AG09309 (cell line): ENCODE results near the gene VENTX.

Experiments
- DNase-seq: peaks from one replicate; pipeline ENCODE4 v3.0.0-alpha.2; 2010; ENCODE audit warnings: low read depth
- H3K4me3 ChIP-seq: 2 replicates; pipeline ENCODE4 v1.5.1; 2011; ENCODE audit warnings: mild to moderate bottlenecking, low read depth, low read length, moderate library complexity; ENCODE audit not compliant: control insufficient read depth
- TF ChIP-seq, protein P1 (sequence below): IDR thresholded peaks from 2 replicates; pipeline ENCODE4 v1.5.1; 2011; ENCODE audit warnings: mild to moderate bottlenecking, low read depth, low read length, inconsistent platforms; ENCODE audit not compliant: insufficient read depth, control insufficient read depth; ENCODE audit errors: missing control alignments

The VENTX gene

DNA sequence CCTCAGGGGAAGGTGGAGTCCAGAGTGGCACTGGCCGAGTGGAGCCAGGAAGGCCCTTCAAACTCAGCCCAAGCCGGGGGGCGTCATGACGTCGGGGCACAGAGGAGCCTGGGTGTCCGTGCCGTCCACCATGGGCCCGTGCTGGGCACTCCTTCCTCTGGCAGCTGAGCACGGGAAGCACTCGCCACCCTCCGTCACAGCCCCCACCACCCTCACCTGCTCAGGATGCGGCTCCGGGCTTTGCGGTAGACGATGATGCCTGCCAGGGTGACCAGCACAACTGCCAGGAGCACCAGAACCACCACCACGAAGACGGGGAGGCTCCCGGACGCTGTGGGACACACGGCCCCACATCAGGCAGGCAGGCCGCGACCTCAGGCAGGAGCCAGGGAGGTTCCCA, 30.9 kb downstream of the VENTX start:
- H3K4me3 ChIP-seq = no peak overlapping the region
- TF ChIP-seq, protein P1, sequence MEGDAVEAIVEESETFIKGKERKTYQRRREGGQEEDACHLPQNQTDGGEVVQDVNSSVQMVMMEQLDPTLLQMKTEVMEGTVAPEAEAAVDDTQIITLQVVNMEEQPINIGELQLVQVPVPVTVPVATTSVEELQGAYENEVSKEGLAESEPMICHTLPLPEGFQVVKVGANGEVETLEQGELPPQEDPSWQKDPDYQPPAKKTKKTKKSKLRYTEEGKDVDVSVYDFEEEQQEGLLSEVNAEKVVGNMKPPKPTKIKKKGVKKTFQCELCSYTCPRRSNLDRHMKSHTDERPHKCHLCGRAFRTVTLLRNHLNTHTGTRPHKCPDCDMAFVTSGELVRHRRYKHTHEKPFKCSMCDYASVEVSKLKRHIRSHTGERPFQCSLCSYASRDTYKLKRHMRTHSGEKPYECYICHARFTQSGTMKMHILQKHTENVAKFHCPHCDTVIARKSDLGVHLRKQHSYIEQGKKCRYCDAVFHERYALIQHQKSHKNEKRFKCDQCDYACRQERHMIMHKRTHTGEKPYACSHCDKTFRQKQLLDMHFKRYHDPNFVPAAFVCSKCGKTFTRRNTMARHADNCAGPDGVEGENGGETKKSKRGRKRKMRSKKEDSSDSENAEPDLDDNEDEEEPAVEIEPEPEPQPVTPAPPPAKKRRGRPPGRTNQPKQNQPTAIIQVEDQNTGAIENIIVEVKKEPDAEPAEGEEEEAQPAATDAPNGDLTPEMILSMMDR = no peak
- DNase-seq = no peak

DNA sequence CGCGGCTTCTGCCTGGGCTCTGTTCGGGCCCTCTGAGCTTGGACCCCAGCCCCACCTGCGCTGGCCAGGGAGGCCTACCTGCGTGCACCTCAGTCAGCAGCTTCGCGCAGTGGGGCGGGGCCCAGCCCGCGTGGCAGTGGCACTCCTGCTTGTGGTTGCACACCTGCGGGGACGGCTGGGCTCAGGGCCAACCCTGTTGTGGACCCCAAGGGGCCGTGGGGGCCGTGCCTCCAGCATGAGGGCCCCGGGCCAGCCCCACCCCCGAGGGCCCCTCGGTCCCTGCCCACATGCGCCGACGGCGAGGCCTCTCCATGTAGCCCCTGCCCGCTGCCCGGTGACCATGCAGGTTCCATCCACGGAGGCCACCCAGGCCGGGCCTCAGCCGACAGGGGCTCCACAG, 31.7 kb downstream of the VENTX start:
- TF ChIP-seq, protein P1 = no peak
- no peak overlapping the region for H3K4me3 ChIP-seq
- no peak for DNase-seq

DNA sequence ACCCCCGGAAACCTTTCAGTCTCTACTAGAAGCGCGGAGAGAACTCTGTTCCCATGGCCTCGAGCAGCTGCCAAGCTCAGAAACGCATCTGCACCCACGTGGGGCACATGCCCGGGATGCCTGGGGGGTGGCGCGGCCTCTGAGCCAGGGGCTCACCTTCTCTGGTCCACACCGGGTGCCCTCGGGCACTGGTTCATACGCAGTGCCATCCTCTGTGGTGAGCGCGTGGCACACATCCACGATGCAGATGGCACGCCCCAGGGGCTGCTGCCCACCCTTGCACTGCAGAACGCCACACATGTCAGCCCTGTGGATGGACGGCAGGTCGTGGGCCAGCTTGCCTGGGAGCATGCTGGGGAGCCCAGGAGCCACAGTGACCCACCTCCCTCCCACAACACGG, 32.5 kb downstream of the VENTX start:
- TF ChIP-seq, protein P1 = no peak
- DNase-seq = no peak

DNA sequence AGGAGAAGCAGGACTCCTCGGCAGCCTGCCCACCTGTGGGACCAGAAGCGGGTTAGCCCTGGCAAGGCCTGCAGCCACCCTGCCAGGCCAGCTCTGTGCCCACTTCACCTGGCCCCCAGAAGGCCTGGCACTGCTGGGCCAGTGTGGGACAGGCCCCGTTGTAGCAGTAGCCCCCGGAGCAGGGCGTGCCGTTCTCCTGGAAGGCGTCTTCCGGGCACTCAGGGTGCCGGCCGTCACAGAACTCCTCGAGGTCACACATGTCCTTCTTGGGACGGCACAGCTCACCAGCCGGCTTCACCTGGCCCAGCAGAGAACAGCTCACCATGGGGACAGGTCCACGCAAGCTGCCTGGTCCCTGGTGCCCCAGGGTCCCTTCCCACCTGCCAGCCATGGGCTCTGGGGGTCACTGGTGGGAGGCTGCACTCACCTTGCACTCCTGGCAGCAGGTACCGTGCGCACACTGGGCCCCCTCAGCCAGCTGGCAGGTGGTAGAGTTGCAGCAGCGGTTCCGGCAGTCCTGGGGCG, 33.2 kb downstream of the VENTX start:
- no peak for DNase-seq
- TF ChIP-seq, protein P1 = no peak

More for the DNA sequence above, 32.5 kb downstream of the VENTX start:
- H3K4me3 ChIP-seq = no peak overlapping the region

DNA sequence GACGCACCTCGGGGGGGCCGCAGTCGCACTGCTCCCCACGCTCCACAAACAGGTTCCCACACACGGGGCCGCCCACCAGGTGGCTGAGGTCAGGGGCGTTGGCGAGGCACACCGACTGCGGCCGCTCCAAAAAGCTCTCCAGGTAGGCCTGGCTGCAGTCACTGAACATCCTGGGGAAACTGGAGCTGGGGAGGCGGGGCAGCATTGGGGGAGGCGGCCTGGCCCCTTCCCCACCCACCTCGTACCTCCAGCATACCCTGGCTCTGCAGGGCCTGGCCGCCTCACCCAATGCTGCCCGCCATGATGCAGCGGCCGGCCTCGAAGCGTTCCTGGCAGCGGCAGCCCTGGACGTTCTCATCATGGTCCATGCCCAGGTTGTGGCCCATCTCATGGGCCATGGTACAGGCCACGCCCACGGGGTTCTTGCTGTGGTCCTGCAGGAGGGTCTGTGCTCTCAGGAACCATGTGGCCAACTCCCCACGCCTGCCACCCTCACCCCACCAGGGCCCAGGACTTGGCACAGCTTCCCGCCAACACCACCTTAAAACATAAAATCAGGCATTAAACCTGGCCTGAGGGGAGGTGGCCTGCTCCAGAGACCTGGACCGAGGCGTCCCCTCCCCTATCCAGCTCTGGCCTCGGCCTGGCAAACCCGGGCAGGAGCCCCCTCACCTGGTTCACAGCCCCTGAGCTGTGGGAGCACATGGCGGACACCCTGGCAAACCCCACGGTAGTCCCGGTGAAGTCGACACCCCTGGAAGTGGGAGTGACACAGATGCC, 34.1 kb downstream of the VENTX start:
- H3K4me3 ChIP-seq = no peak overlapping the region
- TF ChIP-seq, protein P1 = no peak
- DNase-seq = no peak

More for the DNA sequence above, 33.2 kb downstream of the VENTX start:
- no peak overlapping the region for H3K4me3 ChIP-seq

DNA sequence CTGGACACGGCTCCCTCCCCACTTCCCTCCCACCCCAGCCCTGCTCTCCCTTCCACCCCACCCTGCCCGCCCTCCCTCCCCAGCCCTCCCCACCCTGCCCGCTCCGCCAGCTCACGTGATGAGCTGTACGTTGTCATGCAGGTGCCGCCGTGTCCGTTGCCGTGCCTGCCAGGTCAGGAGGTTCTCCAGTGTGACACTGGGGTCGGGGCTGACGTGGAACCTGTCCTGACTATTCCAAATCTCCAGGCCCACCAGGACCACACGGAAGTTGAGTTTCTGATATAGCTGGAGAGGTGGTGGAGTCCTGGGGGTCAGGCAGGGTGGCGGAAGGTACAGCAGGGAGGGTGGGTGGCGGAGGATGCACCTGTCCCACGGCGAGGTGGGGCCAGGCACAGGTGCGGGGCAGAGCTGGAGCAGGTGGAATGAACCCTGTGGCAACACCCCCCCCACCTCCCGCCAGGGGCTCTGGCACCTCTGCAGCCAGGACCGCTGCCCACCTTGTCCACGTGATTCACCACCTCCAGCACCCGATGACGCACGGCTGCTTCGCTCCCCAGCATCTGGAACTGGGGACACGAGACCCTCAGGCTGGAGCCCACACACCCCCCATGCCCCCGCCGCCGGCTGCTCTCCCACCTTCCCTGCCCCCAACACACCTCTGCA, 34.8 kb downstream of the VENTX start:
- TF ChIP-seq, protein P1 = no peak
- no peak for DNase-seq
- no peak overlapping the region for H3K4me3 ChIP-seq
